NOMO-1 treated with dmso at 0.1 percent for 144 hours (cell line): ENCODE measurements around the gene ATG16L2.

Source experiments
- DNase-seq: peaks from one replicate; lab custom pipeline; 2025; ENCODE audit not compliant: unreplicated experiment; lab: John Stamatoyannopoulos, UW

The ATG16L2 gene, protein sequence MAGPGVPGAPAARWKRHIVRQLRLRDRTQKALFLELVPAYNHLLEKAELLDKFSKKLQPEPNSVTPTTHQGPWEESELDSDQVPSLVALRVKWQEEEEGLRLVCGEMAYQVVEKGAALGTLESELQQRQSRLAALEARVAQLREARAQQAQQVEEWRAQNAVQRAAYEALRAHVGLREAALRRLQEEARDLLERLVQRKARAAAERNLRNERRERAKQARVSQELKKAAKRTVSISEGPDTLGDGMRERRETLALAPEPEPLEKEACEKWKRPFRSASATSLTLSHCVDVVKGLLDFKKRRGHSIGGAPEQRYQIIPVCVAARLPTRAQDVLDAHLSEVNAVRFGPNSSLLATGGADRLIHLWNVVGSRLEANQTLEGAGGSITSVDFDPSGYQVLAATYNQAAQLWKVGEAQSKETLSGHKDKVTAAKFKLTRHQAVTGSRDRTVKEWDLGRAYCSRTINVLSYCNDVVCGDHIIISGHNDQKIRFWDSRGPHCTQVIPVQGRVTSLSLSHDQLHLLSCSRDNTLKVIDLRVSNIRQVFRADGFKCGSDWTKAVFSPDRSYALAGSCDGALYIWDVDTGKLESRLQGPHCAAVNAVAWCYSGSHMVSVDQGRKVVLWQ

DNA sequence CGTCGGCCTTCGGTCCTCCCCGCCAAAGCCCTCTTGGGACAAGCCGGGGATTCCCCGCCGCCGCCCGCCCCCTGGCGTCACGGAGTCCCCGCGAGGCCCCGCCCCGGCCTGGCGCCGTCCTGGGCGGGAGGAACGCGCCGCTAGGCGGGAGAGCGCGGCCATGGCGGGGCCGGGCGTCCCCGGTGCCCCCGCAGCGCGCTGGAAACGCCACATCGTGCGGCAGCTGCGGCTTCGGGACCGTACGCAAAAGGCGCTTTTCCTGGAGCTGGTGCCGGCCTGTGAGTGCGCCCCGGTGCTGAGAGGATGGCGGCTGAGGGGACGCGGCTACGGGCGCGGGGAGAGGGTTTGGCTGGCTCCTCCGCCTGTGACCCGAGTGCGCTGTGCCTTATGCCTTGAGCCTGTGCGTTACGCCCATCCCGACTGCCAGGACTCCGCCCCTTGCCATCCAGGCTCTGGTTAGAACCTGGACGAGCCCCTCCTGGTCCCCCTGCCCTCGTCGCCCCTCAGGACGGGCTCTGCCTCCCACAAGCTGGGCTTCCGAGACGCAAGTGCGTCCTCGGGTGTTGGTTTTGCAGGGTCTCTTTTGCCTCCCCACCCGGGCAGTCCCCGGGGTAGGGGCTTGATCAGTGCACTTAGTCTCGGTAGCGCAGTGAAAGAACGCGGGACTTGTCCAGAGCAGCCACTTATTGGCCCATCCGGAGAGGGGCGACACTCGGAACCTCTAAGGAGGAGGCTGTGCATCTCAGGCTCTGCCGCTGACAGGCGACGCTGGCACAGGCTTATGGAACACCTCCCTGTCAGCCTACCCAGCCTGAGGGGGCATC is at the start of gene ATG16L2:
Gene ATG16L2, plus strand, starts transcription at position 126 of the 824 bp plus-strand sequence. Its CDS starts 35 bp downstream, at position 161.
- DNase-seq = peak; percentile 81

DNA sequence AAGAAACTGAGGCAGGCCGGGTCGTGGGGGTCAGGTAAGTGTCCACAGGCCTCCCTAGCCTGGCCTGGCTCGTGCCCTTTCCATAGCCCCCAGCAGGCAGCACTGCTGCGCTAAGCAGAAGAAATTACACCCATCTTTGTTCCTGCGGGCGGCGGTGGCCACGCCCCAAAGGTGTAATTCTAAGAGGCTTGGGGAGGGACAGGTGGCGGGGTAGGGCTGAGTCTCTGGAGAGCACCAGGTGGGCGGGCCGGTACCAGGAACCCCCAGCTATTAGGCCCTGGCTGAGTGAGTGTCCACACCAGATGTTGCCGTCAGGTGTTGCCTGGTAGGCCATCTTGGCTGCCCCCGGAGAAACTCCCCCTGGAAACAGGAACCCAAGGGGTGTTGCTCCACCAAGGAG is 49.7 kb upstream of the ATG16L2 start:
- DNase-seq = no peak

DNA sequence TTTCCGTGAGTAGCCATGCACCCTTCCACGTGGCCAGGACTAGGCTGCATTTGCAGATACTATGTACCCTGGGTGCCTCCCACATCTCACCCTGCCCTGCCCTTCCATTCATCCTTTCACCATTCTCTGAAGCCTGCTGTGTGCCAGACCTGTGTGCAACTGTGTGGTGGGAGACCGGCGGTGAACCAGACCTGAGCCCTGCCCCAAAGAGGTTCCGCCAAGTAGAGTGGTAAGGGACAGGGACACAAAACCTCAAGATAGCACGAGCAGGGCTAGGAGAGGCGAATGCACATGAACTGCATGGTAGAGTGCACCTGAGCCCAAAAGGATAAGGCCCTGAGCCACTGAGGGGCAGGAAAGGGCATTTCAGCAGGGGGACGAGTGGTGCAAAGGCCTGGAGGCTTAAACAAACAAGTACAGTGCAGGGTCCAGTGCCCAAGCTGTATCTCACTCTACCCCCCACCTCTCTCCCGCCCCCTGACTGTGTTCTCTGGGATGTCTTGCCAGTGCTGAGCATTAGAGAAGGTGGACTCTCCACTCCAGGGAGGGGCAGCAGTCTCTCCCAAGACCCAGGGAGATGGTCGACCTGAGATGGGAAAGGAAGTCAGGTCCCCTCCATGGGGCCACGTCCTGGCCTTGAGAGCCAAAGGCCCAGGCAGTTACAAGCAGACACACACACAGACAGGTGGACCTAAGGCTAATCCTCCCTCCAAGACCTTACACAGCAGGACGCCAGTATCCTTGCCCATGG is 47.9 kb upstream of the ATG16L2 start:
- DNase-seq = no peak

DNA sequence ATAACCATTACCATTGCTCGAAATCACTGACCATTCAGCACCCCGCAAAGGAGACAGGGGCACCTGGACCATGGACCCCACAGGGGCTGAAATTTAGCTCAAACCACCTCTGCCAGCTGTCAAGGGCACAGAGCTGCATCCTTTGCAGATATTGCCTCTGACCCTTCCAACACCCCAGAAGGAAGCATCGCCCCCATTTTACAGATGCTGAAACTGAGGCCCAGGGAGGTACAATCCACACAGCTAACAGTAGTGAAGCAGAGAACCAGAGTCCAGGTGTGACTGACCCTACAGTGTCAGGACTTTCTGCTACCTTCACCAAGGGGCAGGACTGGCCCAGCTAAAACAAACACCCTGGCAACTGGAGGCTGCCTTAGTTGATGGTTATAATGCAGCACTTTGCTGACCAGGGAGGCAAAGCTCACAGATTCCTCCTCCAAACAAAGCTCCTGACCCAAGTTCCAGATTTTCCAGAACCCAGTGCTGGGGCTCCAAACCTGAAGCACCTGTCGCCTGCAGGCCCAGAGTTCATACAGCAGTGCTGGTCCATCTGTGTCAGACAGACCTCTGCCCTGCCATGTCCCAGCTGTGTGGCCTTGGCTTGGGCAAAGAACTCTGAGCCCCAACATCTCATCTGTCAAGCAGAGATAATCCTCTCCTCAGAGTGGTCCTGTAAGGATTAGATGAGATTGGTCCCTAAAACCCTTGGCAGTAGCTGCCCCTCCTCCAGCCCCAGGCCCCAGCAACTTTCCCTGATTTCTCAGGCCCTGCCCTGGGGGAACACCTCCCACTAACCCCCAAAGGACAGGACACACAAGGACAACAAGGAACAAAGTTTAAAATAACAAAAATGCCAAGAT is 46.8 kb upstream of the ATG16L2 start:
- no peak for DNase-seq

DNA sequence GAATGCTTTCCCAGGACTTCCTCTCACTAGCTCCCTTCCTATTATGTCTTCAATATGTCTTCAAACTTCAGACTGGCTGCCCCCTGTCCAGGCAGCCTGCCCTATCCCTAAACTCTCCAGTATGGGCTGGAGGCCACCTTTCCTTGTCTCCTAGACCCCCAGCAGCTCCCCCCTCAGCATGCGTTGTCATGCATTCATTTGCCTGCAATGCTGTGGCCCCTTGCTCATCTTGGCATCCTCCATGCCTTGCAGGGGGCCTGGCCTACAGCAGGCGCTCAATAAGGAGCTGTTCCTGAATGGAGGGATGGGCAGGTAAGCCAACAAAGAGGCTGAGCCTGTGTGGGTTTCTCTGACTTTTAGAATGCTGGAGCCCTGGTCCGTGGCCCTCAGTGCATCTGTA is 45.6 kb upstream of the ATG16L2 start:
- no peak for DNase-seq

DNA sequence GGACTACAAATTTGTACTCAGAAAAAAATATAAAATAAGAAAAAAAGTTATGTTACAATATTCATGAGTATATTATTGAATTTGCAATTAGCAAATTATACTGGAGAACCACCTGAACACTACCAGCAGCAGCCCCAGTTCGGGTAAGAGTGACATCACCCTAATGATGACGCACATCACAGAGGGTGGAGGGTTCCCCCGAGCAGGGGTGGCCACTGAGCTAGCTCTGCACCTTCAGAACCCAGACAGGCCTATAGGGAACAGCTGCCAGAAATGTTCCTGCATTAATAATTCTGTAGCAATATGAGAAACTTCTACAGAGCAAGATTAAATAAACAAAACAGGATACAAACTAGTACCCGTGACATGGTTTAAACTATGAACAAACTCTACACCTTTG is 44.5 kb upstream of the ATG16L2 start:
- DNase-seq = no peak

DNA sequence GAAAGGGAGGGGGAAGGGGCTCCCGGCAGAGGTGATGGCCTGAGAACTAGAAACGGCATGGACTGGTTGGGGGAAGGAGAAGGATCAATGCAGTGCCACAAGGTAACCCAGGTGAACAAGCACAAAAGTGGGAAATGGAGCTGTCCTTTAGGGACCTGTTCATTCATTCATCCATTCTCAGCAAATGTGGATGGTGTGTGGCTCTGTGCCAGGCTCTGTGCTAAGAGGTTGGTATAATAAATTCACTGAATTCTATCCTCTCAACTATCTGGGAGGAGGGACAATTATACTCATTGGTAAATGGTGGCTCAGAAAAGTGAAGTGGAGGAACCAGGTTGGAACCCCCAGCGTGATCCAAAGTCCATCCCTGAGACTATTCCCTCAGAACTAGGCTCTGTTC is 43.4 kb upstream of the ATG16L2 start:
- no peak for DNase-seq

DNA sequence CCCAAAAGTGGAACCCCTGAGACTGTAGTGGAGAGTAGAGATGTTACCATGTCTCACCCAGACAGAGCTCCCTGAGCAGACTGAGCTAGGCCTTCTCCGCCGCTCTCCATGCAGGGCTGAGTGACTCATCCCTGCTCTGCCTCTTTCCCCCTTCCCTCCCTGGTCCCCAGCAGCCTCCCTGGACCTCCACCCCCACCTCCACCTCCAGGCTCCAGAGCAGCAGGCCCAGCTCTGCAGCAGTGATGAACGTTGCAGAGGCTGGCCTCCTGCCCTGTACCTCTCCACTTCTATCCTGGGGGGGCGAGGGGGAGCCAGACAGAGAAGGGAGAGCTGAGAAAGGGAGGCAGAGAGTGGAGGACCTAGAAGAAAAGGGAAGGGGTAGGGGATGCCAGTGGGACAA is 42.7 kb upstream of the ATG16L2 start:
- DNase-seq = no peak

DNA sequence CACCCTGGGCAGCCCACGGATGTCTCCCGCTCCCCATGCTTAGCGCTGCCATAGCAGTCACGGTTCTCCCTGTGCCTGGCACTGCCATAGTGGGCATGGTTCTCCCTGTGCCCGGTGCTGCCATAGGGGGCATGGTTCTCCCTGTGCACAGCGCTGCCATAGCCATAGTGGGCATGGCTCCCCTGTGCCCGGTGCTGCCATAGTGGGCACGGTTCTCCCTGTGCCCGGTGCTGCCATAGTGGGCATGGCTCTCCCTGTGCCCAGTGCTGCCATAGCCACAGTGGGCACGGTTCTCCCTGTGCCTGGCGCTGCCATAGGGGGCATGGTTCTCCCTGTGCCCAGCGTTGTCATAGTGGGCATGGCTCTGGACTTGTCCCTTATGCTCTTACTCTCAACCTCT is 42.2 kb upstream of the ATG16L2 start:
- DNase-seq = no peak

DNA sequence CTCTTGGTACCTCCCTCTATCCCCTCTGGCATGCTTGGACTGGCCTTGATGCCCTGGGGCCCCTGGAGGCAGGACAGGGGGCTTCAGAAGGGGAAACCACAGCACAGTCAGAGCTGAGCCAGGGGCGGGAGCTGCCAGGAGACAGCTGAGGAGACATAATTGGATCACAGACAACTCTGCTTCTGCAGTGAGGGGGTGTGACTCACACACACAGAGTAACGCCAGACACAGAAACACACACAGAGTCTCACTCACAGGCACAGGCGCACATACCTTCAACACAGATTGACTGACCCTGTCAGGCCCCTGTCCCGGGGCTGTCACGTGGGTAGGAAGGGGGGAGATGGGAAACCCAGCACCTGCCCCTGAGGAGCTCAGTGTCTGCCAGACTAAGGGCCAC is 40.9 kb upstream of the ATG16L2 start:
- DNase-seq = no peak

DNA sequence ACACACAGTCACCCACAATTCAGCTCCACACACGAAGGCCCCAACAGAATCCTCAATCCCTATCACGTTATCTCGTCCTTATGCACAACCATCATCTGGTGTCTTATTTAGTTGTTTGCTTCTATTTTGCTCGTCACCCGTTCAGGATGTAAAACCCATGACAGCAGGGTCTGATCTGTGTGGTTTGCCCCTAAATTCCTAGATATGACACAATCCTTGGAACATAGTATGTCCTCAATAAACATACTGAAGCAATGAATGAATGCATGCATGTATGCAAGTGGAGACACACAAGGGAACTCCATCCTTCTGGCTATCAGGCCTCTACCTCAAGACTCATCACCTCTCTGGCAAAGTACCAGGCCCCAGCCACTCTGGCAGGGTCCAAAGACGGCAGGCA is 40.5 kb upstream of the ATG16L2 start:
- no peak for DNase-seq

DNA sequence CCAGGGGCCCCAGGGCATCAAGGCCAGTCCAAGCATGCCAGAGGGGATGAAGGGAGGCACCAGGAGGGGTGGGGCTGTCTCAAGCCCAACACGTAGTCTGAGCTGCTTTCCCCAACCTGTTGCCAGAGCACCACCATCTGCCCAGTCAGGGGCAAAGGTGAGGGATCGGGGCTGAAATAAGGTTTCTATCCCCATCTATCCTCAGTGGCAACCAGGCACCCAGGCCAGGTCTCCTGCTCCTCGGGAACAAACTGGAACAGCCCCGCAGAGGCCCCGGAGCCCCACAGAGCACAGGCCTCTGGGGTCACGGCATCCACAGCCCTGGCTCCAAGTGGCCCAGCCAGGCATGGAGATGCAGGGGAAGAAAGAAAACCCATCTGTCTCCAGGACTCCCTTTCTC is 39.7 kb upstream of the ATG16L2 start:
- no peak for DNase-seq

DNA sequence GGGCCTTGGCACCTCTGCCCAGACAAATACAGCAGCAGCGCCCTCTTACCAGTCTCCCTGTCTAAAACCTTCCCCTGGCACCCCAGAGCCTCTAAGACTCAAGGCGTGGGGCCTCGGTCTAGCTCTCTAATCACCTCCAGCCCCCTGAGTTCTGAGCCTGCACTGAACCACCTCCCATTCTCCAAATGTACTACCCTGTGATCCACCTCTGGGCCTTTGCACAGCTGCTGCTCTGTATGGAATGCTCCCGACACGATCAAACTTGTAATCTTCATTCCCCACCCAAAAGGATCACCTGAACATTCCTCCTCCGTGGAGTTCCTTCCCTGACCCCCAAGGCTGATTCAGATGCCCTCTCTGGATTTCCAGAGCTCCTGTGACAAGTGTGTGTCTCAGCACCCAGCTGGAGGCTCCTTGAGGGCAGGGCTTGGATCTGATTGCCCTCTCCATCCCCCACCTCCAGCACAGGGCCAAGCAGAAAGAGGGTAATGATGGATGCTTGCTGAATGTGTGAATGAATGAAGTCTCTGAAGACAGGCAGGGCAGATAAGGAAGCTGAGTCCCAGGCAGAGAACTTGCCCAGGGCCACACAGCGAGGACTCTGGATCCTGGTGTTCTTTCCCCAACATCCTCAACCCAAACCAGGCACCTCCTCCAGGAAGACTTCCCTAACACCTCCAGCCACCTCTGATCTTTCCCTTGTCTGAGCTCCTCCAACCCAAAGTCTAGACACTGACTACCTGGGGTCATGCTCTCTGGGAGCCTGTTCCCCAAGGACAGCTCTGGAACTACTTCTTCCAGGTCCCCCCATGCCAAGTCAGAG is 38.7 kb upstream of the ATG16L2 start:
- no peak for DNase-seq

DNA sequence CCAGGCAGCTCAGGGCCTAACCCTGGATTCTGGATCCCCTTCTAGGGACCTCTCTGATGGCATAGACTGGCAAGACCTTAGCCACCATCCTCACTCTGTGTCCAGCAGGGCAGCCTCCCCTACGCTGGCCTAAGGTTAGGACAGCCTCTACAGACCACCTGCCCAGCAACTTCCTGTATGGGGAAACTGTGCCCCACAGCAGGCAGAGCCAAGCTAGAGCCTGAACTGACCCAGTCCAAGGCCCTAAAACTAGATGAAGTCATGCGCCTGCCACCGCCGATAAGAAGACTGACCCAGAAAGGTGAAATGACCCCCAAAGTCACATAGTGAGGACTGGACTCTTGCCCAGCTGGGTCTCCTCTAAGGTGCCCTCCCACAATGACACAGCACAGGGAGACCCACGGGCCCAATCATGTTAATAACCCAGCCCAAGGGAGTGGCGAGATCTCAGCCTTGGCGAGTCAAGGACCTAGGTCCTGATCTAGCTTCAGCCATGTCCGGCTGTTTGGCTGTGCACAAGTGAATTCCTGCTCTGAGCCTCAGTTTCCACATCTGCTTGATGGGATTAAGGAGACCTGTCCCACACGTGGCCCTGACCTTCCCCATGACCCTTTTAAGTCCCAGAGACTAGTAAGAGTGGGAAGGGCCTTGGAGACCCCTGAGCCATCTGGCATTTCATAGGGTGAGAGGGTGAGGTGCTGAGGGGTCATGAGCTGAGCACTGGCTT is 37.9 kb upstream of the ATG16L2 start:
- DNase-seq = no peak

DNA sequence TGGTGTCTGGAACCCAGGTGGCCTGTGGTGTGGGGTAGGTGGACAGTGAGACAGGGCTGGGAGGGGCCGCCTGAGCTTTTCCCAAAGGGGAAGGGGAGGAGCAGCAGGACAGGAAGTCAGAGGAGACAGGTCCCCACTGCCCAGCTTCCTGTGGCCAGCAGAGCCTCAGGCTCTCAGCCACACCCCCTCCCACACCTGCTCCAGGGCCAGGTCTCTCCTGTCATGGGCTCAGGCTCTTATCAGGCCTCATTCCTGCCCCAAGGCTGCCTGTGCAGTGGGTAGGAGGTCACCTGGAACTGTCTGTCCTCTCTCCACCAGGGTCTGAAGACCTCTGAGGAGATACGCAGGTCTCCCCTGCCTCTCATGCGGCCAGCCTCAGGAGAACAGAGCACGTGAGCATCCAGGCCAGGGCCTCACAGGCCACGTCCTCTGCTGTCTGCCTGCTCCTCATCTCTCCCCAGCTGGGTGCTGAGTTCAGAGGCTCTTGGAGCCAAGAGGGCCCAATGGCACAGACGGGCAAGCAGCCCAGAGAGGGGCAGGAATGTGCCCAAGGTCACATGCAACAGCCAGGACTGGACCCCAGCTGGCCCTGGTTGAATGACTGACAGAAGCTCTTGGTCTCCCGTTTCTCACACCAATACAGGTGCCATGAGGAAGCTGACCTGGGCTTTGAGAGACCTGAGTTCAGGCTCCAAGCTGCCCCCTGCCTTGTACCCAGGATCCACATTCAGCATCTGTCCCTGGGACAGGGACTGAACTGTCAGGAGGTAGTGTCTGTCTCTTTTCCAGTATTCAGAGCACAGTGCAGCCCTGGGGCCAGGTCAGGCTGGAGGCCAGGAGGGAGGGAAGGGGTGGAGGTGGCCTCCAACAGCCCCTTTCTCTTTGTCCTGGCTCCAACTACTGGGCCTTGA is 37.1 kb upstream of the ATG16L2 start:
- DNase-seq = no peak

DNA sequence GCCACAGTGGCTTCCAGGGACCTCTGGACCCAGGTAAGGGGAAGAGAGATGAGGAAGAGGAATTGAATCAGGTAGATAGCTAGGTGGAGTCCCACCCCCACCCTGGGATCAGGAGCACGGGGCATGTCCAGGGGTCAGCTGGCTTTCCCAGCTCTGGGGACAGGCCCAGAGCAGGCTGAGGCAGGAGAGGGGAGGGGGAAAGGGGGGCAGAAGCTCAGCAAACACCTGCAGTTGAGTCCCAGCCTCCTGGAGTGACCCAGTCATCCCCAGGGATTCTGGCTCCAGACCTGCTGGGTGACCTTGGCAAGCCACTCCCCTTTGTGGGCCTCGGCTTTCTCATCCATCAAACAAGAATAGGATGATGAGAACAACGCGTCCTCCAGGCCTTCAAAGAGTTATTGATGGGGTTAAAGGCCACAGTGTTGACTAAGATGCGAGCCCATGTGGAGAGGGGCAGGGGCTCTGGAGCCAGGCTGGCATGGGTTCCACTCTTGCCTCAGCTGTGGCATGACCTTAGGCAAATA is 36.4 kb upstream of the ATG16L2 start:
- no peak for DNase-seq
